Activated T-cell treated with anti-CD3 and anti-CD28 coated beads, Interleukin-2, amount 50 U/mL, for 72 hours (primary cell): ENCODE data around the gene DNAL1. TPM values are rescaled to one million over a fixed set of nuclear protein-coding genes. Genes with fewer than 3 reads are reported as not detected.

Source experiments
- ATAC-seq, 2 donors: fragments of 150-1000 bp; cut with Tn5 transposase; replicated peaks in 1 of 2; 2 replicates each; pipeline ENCODE4 v1.10.0; 2021; ENCODE audit warnings: moderate library complexity in 2 of 2, mild to moderate bottlenecking in 1 of 2
- DNase-seq, 2 donors: peaks; one replicate each; pipeline ENCODE4 v3.0.0; 2021 to 2022; ENCODE audit warnings: mixed read lengths in 1 of 2
- H3K27ac Mint-ChIP-seq: one replicate; pipeline ENCODE4 v1.8.0; 2022; ENCODE audit warnings: mild to moderate bottlenecking, moderate library complexity, mixed read lengths
- H3K27me3 Mint-ChIP-seq: one replicate; pipeline ENCODE4 v1.8.0; 2022; ENCODE audit warnings: low read depth, mixed read lengths
- H3K36me3 Mint-ChIP-seq, 2 donors: one replicate each; pipeline ENCODE4 v1.8.0; 2022; ENCODE audit warnings: mixed read lengths in 2 of 2, mild to moderate bottlenecking in 1 of 2; ENCODE audit not compliant: insufficient read depth in 2 of 2
- H3K4me1 Mint-ChIP-seq: one replicate; pipeline ENCODE4 v1.8.0; 2022; ENCODE audit warnings: low read depth, mixed read lengths
- H3K4me3 Mint-ChIP-seq, 2 donors: one replicate each; pipeline ENCODE4 v1.8.0; 2022; ENCODE audit warnings: mild to moderate bottlenecking in 2 of 2, mixed read lengths in 2 of 2, moderate library complexity in 2 of 2
- H3K9me3 Mint-ChIP-seq, 2 donors: one replicate each; pipeline ENCODE4 v1.8.0; 2022; ENCODE audit warnings: mixed read lengths in 2 of 2
- total RNA-seq, 2 donors: library from RNA; stranded (reverse); gene quantifications; one replicate each; pipeline ENCODE4 v1.2.3, GENCODE V29; 2022

The DNAL1 gene
- total RNA-seq, 2 donors from 2014 or later: 6.8 to 8.3 TPM

GRCh38 chr14:73740618-73741326, 96.0 kb downstream of the DNAL1 start:
- H3K4me1 Mint-ChIP-seq: peaks cover 56% of the 10 kb centered on the region
- H3K4me3 Mint-ChIP-seq: peak overlapping the region; percentile 72 to 90
- no peak for ATAC-seq
- H3K27ac Mint-ChIP-seq: no peak overlapping the region
- H3K36me3 Mint-ChIP-seq: peaks cover 6 to 12% of the 10 kb centered on the region in 2 donors
- no peak for DNase-seq
- H3K27me3 Mint-ChIP-seq: no peaks in the 10 kb centered on the region
- H3K9me3 Mint-ChIP-seq: no peaks in the 10 kb centered on the region

GRCh38 chr14:73741386-73741875, 96.6 kb downstream of the DNAL1 start:
- no peaks in the 10 kb centered on the region for H3K9me3 Mint-ChIP-seq
- H3K36me3 Mint-ChIP-seq: peaks cover 6 to 10% of the 10 kb centered on the region in 2 donors
- peak overlapping the region; percentile 10 for H3K27ac Mint-ChIP-seq
- peak overlapping the region; percentile 72 to 90 for H3K4me3 Mint-ChIP-seq
- H3K27me3 Mint-ChIP-seq: no peaks in the 10 kb centered on the region
- peak; percentile 77 to 81 for ATAC-seq
- DNase-seq: peak; percentile 69 to 83
- peaks cover 61% of the 10 kb centered on the region for H3K4me1 Mint-ChIP-seq

DNA sequence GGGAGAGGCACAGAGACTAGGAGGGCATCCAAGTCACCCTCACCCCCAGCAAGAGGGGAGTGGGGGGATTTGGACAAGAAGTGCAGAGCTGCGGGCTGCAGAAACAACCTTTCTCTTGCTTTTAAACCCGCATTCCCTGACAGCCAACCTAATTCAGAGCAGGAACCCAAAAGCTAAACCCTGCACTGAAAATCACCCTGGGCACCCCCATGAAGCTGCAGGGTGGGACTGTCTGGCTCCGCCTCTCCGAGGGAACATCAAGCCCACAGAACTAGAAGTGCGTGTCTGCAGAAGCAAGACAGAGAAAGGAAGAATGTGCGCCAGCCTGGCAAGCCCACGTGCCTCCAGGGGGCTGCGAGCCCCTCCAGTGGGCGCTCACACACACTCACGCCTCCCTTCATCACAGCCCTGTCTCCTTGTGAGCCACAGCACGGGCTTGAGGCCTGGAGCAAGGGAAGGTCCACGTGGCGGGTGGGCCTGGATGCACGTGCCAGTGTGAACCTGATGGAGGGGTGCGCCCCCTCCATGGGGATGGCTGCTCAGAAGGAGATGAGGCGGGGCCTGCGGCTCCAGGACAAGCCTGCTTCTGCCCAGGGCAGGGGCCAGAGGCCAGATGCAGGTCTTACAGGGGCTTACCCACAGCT, 97.2 kb downstream of the DNAL1 start:
- Mint-ChIP-seq H3K27ac (peak overlapping the region; percentile 75), H3K27me3 (no peaks in the 10 kb centered on the region), H3K4me1 (peaks cover 66% of the 10 kb centered on the region), H3K9me3 (no peaks in the 10 kb centered on the region), H3K4me3 (peak overlapping the region; percentile 72 to 90), H3K36me3 (peaks cover 2 to 6% of the 10 kb centered on the region in 2 donors)
- ATAC-seq: peak; percentile 19 to 52
- peak in 1 of 2 donors; percentile 60 for DNase-seq

GRCh38 chr14:73742520-73743238, 97.9 kb downstream of the DNAL1 start:
- Mint-ChIP-seq H3K9me3 (no peaks in the 10 kb centered on the region), H3K27me3 (no peaks in the 10 kb centered on the region), H3K27ac (peak overlapping the region; percentile 62), H3K4me1 (peaks cover 73% of the 10 kb centered on the region), H3K36me3 (peaks cover 0 to 2% of the 10 kb centered on the region in 2 donors), H3K4me3 (peak overlapping the region; percentile 72 to 90)
- ATAC-seq: peak; percentile 8 to 26
- DNase-seq: no peak

- ATAC-seq: peak; percentile 52 to 54
- H3K4me1 Mint-ChIP-seq: peaks cover 81% of the 10 kb centered on the region
- H3K27me3 Mint-ChIP-seq: no peaks in the 10 kb centered on the region
- no peaks in the 10 kb centered on the region for H3K9me3 Mint-ChIP-seq
- H3K4me3 Mint-ChIP-seq: peak overlapping the region; percentile 72 to 90
- peaks cover 0 to 5% of the 10 kb centered on the region in 2 donors for H3K36me3 Mint-ChIP-seq
- H3K27ac Mint-ChIP-seq: peak overlapping the region; percentile 62
- DNase-seq: peak; percentile 64 to 68
Measured at GRCh38 chr14:73743431-73743931, 98.7 kb downstream of the DNAL1 start.

DNA sequence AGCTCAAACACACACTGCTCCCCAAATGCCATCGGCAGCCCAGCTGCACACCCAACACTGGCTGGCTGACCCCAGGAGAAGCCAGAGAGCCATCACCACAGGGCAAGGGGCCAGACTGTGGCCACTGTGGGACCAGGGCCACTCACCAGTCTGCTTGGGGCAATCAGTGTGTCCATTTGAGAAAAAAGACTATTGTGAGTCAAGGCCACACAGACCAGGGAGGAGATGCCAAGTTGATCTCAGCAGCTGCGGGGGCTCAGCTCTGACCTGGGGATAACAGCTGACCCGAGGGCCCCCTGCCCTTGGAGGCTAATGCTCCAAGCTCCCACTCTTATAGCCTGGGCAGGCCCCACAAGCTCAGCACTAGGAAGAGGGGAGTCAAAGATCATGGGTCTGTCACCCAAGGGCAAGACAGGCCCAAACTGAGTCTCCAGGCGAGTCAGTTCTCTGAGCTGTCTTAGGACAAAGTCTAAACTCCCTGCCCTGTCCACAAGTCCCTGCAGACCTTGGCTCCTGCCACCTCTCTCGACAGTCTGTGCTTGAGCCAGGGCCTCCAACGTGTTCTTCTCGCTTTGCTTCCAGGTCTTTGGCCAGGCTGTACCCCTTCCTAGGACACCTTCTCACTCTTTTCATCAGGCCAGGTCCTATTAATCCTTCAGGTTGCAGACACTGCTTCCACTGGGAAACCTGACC, 99.5 kb downstream of the DNAL1 start:
- Mint-ChIP-seq H3K27me3 (no peaks in the 10 kb centered on the region), H3K27ac (peak overlapping the region; percentile 62), H3K36me3 (peaks cover 0 to 3% of the 10 kb centered on the region in 2 donors), H3K4me1 (peaks cover 90% of the 10 kb centered on the region), H3K9me3 (no peaks in the 10 kb centered on the region), H3K4me3 (peak overlapping the region; percentile 72 to 90)
- ATAC-seq (peak in 1 of 2 donors; percentile 18), DNase-seq (no peak)

DNA sequence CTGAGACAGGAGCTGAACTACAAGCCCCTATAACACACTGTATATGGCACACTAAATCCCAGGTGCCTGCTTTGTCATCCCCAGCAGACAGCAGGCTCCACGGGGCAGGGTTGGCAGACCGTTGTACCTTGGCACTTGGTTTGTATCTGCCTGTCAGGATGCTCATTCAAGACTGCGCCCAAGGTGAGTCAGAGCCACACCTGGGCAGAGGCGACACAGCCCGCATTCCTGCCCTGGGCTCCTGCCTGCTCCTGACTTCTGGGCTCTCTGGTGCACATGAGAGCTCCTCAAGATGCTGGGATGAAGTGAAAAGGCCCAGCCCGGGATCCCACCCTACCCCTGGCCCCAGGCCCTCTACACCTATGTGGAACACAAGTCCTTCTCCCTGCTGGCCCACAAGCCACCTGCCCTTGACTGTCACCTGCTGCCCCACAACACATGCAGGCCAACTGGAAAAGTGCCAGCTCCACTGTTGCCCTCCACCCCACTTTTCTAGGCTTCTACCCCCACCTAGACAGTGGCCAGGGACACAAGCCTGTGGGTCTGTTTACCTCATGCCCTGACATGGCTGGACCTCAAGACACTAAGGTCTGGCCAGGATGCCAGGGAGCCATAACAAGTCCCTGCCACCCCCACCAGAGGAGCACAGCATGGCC, 100.2 kb downstream of the DNAL1 start:
- DNase-seq: no peak
- H3K9me3 Mint-ChIP-seq: no peaks in the 10 kb centered on the region
- peak overlapping the region; percentile 72 to 90 for H3K4me3 Mint-ChIP-seq
- peaks cover 96% of the 10 kb centered on the region for H3K4me1 Mint-ChIP-seq
- ATAC-seq: peak in 1 of 2 donors; percentile 15
- peaks cover 0 to 3% of the 10 kb centered on the region in 2 donors for H3K36me3 Mint-ChIP-seq
- H3K27me3 Mint-ChIP-seq: no peaks in the 10 kb centered on the region
- peak overlapping the region; percentile 86 for H3K27ac Mint-ChIP-seq

GRCh38 chr14:73745571-73746519, 101.1 kb downstream of the DNAL1 start:
- H3K4me1 Mint-ChIP-seq: peaks cover 99% of the 10 kb centered on the region
- H3K27ac Mint-ChIP-seq: peak overlapping the region; percentile 86
- H3K9me3 Mint-ChIP-seq: no peaks in the 10 kb centered on the region
- H3K4me3 Mint-ChIP-seq: peak overlapping the region in 1 of 2 donors; percentile 63
- DNase-seq (no peak), ATAC-seq (no peak)
- no peaks in the 10 kb centered on the region for H3K27me3 Mint-ChIP-seq
- H3K36me3 Mint-ChIP-seq: peaks cover 0 to 5% of the 10 kb centered on the region in 2 donors

GRCh38 chr14:73746520-73747378, 102.0 kb downstream of the DNAL1 start:
- DNase-seq (no peak), ATAC-seq (no peak)
- Mint-ChIP-seq H3K4me3 (peak overlapping the region; percentile 13 to 22), H3K36me3 (peaks cover 0 to 5% of the 10 kb centered on the region in 2 donors), H3K9me3 (no peaks in the 10 kb centered on the region), H3K27me3 (no peaks in the 10 kb centered on the region), H3K27ac (peak overlapping the region; percentile 13), H3K4me1 (peaks cover 99% of the 10 kb centered on the region)

DNA sequence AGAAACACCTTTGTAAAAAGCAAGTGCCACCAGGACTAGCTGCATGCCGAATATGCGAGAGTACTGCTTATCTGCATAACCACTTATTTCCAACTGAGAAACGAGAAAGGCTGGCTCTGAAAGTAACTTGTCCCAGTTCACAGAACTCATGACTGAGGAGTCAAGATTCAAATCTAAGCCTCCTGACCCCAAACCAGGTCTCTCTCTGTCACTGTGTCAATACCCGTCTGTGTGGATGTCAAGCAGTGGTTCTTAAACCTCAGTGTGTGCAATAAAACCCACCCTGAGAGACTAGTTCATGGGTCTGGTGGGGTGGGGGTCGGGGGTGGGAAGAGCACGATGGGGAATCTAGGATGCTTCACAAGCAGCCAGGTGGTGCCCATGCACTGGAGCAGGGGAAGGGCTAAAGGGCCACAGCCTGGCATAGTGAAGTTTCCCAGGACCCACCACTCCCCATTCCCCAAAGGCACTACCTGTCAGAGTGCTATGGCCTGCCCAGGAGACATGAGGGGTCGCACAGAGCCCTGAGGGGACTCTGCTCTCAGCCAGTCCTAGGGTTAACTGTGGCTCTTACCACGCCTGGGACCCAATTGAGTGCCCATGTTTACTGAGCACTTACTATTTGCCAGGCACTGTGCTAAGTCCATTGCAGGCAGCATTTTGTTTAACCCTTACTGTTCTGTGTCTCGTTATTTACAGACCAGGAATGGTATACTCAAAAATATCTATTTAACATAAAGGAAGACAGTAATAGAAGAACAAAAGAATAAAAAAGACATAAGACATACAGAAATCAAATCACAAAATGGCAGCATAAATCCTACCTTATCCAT, 102.8 kb downstream of the DNAL1 start:
- H3K4me3 Mint-ChIP-seq: peak overlapping the region; percentile 56 to 66
- no peaks in the 10 kb centered on the region for H3K27me3 Mint-ChIP-seq
- H3K9me3 Mint-ChIP-seq: no peaks in the 10 kb centered on the region
- peak overlapping the region; percentile 89 for H3K27ac Mint-ChIP-seq
- peaks cover 99% of the 10 kb centered on the region for H3K4me1 Mint-ChIP-seq
- ATAC-seq (no peak), DNase-seq (no peak)
- peaks cover 0 to 5% of the 10 kb centered on the region in 2 donors for H3K36me3 Mint-ChIP-seq
